Choroid plexus epithelial cell (primary cell): ENCODE results near the gene NR2F6.

Experiments
- DNase-seq: peaks from one replicate; pipeline ENCODE4 v3.0.0-alpha.2; 2010; ENCODE audit warnings: low read depth
- H3K4me3 ChIP-seq: 2 replicates; pipeline ENCODE4 v1.5.1; 2011; ENCODE audit warnings: low read depth, mild to moderate bottlenecking, control low read depth, low read length, moderate library complexity
- CTCF ChIP-seq: conservative IDR thresholded peaks from 2 replicates; pipeline ENCODE4 v1.5.1; 2011; ENCODE audit warnings: low read depth, mild to moderate bottlenecking, control low read depth, inconsistent platforms, low read length, moderate library complexity

Gene NR2F6

GRCh38 chr19:17206736-17207581 lies 38.8 kb downstream of the NR2F6 start:
- no peak overlapping the region for H3K4me3 ChIP-seq
- TF ChIP-seq CTCF, result no peak
- no peak for DNase-seq

- TF ChIP-seq CTCF, result peak; percentile 92
- H3K4me3 ChIP-seq, result no peak overlapping the region
- peak; percentile 83 for DNase-seq
These were observed 40.2 kb downstream of the NR2F6 start for GRCh38 chr19:17205237-17206140.

GRCh38 chr19:17202713-17203112 lies 43.0 kb downstream of the NR2F6 start:
- no peak for TF ChIP-seq CTCF
- no peak overlapping the region for H3K4me3 ChIP-seq
- DNase-seq, result no peak

- no peak overlapping the region for H3K4me3 ChIP-seq
- TF ChIP-seq CTCF, result no peak
- DNase-seq, result no peak
These were observed 43.5 kb downstream of the NR2F6 start for GRCh38 chr19:17202249-17202648.

- no peak overlapping the region for H3K4me3 ChIP-seq
- DNase-seq, result no peak
- TF ChIP-seq CTCF, result no peak
These were observed 45.2 kb downstream of the NR2F6 start for GRCh38 chr19:17200408-17201079.

- no peak overlapping the region for H3K4me3 ChIP-seq
- DNase-seq, result no peak
- no peak for TF ChIP-seq CTCF
These were observed 48.1 kb downstream of the NR2F6 start for GRCh38 chr19:17197666-17198065.
